ENCODE data around the gene MPPED2. TPM values are rescaled to one million over a fixed set of nuclear protein-coding genes. Genes with fewer than 3 reads are reported as not detected.

Gene MPPED2
- total and polyA plus RNA-seq, 10 of the 15 experiments (the other 5 are each of a cell fraction or from before 2014, with no cell fraction given) = not detected

- TF ChIP-seq, protein P1, sequence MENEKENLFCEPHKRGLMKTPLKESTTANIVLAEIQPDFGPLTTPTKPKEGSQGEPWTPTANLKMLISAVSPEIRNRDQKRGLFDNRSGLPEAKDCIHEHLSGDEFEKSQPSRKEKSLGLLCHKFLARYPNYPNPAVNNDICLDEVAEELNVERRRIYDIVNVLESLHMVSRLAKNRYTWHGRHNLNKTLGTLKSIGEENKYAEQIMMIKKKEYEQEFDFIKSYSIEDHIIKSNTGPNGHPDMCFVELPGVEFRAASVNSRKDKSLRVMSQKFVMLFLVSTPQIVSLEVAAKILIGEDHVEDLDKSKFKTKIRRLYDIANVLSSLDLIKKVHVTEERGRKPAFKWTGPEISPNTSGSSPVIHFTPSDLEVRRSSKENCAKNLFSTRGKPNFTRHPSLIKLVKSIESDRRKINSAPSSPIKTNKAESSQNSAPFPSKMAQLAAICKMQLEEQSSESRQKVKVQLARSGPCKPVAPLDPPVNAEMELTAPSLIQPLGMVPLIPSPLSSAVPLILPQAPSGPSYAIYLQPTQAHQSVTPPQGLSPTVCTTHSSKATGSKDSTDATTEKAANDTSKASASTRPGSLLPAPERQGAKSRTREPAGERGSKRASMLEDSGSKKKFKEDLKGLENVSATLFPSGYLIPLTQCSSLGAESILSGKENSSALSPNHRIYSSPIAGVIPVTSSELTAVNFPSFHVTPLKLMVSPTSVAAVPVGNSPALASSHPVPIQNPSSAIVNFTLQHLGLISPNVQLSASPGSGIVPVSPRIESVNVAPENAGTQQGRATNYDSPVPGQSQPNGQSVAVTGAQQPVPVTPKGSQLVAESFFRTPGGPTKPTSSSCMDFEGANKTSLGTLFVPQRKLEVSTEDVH (IDR thresholded peaks at IDR 0.05; ENCODE audit: low read depth, partially characterized antibody) = no peak
- TF ChIP-seq EGR1 (IDR thresholded peaks at IDR 0.05; ENCODE audit: borderline replicate concordance in 1 of 2, low read depth in 2 of 2, low read length in 2 of 2) = no peak
- TF ChIP-seq NR2C2 (IDR thresholded peaks at IDR 0.05; ENCODE audit: borderline replicate concordance, control insufficient read depth, insufficient read length, low read depth) = no peak
- TF ChIP-seq SUPT20H (IDR thresholded peaks at IDR 0.05; ENCODE audit: borderline replicate concordance, control insufficient read depth, low read depth, low read length) = no peak
Measured at GRCh38 chr11:30380846-30381245, 205.3 kb downstream of the MPPED2 start (continued).

DNA sequence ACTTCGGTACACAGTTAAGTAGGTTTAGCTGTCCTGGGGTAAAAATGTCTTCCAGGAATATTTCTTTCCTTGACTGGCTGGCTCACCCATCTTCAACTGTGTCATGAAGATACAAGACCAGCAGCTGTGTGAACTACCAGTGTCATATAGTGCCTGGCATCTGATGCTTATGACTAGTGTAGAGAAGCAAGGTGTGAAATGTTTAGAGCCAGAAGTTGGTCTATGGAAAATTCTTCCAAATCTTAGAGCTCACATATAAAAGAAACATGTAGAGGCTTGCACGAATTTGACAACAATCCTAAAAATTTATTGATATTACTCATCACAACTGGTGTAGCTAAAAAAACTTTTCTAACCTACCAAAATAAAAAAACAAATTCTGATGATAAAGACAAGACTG is 208.8 kb downstream of the MPPED2 start:
- BruUV-seq (replicated peaks) = no TSS peak
- ChIA-PET SMC1A (ENCODE audit: uncharacterized antibody, unreplicated experiment) (interaction anchor here (0.5 to 1.3 kb wide), 2 partner anchors 11 to 1182 kb away, joined by 3 to 6 read pairs; no protein-coding TSS in a partner anchor), RAD21 (ENCODE audit: unreplicated experiment) (no interaction called here), POLR2A (no interaction called here), CTCF (interaction anchor here (0.8 kb wide), 1 partner anchor 541 kb away, joined by 3 read pairs; no protein-coding TSS in a partner anchor)
- no peaks in the 10 kb centered on the region for H3K79me2 ChIP-seq (ENCODE audit: control insufficient read depth, insufficient read depth, low read length)
- no peak overlapping the region for H3K27ac ChIP-seq (ENCODE audit: control insufficient read depth, insufficient read depth)
- no peaks in the 10 kb centered on the region for H3K36me3 ChIP-seq (ENCODE audit: control insufficient read depth in 2 of 2, insufficient read depth in 2 of 2, low read length in 1 of 2)
- WGBS (ENCODE audit: insufficient coverage, insufficient replicate concordance, low lambda C conversion rate, missing lambda C conversion rate) = 0% methylated on average over 2 of the region's 2 CpGs
- no peaks in the 10 kb centered on the region for H3K9me3 ChIP-seq (replicated peaks; ENCODE audit: control insufficient read depth, insufficient read depth, low read length)
- no peaks in the 10 kb centered on the region for H3K27me3 ChIP-seq (replicated peaks in 1 of 2; ENCODE audit: control insufficient read depth in 2 of 2, insufficient read depth in 2 of 2, low read length in 1 of 2)
- H2AFZ ChIP-seq (ENCODE audit: control insufficient read depth, low read depth, low read length) = no peak overlapping the region
- H3K4me2 ChIP-seq (ENCODE audit: control insufficient read depth, insufficient read depth) = no peak overlapping the region
- no peak for FAIRE-seq
- H3K9ac ChIP-seq (ENCODE audit: control insufficient read depth, insufficient read depth, low read length) = no peak overlapping the region
- no peaks in the 10 kb centered on the region for H3K4me1 ChIP-seq (ENCODE audit: control insufficient read depth, insufficient read depth, low read length)
- intact Hi-C loops (cut with micrococcal nuclease; ENCODE audit: unreplicated experiment) = no loop called here
- no peak for DNase-seq (ENCODE audit: low read depth, low spot score)
- no peaks in the 10 kb centered on the region for H4K20me1 ChIP-seq (ENCODE audit: control insufficient read depth, insufficient read depth)
- in situ Hi-C loops (cut with MboI) = no loop called here
- H3K4me3 ChIP-seq = no peak overlapping the region
- TF ChIP-seq CEBPZ (IDR thresholded peaks at IDR 0.05; ENCODE audit: low read depth, low read length) = no peak
- no peak for TF ChIP-seq BCLAF1 (IDR thresholded peaks at IDR 0.05)
- no peak for TF ChIP-seq EZH2 (IDR thresholded peaks at IDR 0.05; ENCODE audit: borderline replicate concordance, control insufficient read depth, low read depth, low read length)
- ATAC-seq = no peak

Data from GM12878 (cell line).